ENCODE measurements around the gene TUBA4B. TPM values are rescaled to one million over a fixed set of nuclear protein-coding genes. Genes with fewer than 3 reads are reported as not detected.
"Not testable (repeated sequence)": the region's sequence is repeated elsewhere in the genome, so short reads cannot be mapped to it uniquely, and the experiment has no call there.

Gene TUBA4B
- total RNA-seq, 1 experiment from 2014 or later, result 0.28 TPM

DNA sequence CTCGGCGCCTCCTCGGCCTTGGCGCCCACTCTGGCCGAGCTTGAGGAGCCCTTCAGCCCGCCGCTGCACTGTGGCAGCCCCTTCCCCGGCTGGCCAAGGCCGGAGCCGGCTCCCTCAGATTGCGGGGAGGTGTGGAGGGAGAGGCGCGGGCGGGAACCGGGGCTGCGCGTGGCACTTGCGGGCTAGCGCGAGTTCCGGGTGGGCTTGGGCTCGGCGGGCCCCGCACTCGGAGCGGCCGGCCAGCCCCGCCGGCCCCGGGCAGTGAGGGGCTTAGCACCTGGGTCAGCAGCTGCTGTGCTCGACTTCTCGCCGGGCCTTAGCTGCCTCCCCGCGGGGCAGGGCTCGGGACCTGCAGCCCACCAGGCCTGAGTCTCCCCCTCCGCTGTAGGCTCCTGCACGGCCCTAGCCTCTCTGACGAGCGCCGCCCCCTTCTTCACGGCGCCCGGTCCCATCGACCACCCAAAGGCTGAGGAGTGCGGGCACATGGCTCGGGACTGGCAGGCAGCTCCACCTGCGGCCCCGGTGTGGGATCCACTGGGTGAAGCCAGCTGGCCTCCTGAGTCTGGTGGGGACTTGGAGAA is 59.7 kb downstream of the TUBA4B start:
- peaks cover 18% of the 10 kb centered on the region; the same call in 1 of the 2 replicates for H3K27me3 ChIP-seq (ENCODE audit: control insufficient read depth, insufficient read depth, low read length)
- H3K4me3 ChIP-seq (ENCODE audit: insufficient read depth, low read depth, low read length); DNase-seq; H3K36me3 ChIP-seq (replicated peaks; ENCODE audit: control insufficient read depth, insufficient read depth, low read length): not testable (repeated sequence)

- no peaks in the 10 kb centered on the region for H3K36me3 ChIP-seq (replicated peaks; ENCODE audit: control insufficient read depth, insufficient read depth, low read length)
- DNase-seq, result no peak
These were observed 61.9 kb downstream of the TUBA4B start for GRCh38 chr2:219314804-219315468.

More at GRCh38 chr2:219314804-219315468, 61.9 kb downstream of the TUBA4B start:
- Histone ChIP-seq H3K4me3 (ENCODE audit: insufficient read depth, low read depth, low read length) (no peak overlapping the region), H3K27me3 (ENCODE audit: control insufficient read depth, insufficient read depth, low read length) (peaks cover 4% of the 10 kb centered on the region; the same call in 1 of the 2 replicates)

Other genes starting within 250 kb of the TUBA4B start
- gene CFAP65, start 211.7 kb upstream of the TUBA4B start, total RNA-seq (2014; rRNA removed; shearing (Covaris generic)), result 0.11 TPM in 1 of 2 replicates, not detected in the other
- 1.1 TPM in 2 replicates for gene IHH, start 192.3 kb upstream of the TUBA4B start, total RNA-seq (2014; rRNA removed; shearing (Covaris generic))
- 22.0 and 22.7 TPM in 2 replicates for gene NHEJ1, start 92.4 kb upstream of the TUBA4B start, total RNA-seq (2014; rRNA removed; shearing (Covaris generic))
- gene SLC23A3, start 83.2 kb upstream of the TUBA4B start, total RNA-seq (2014; rRNA removed; shearing (Covaris generic)), result not detected in 2 replicates
- 27.7 and 33.2 TPM in 2 replicates for gene CNPPD1, start 76.3 kb upstream of the TUBA4B start, total RNA-seq (2014; rRNA removed; shearing (Covaris generic))
- 60.2 and 64.5 TPM in 2 replicates for gene RETREG2, start 75.0 kb upstream of the TUBA4B start, total RNA-seq (2014; rRNA removed; shearing (Covaris generic))
- 25.3 and 29.9 TPM in 2 replicates for gene ZFAND2B, start 46.5 kb upstream of the TUBA4B start, total RNA-seq (2014; rRNA removed; shearing (Covaris generic))
- 50.4 and 74.8 TPM in 2 replicates for gene ABCB6, start 34.3 kb upstream of the TUBA4B start, total RNA-seq (2014; rRNA removed; shearing (Covaris generic))
- 32.5 and 38.6 TPM in 2 replicates for gene ATG9A, start 23.6 kb upstream of the TUBA4B start, total RNA-seq (2014; rRNA removed; shearing (Covaris generic))
- gene ANKZF1, start 23.4 kb upstream of the TUBA4B start, total RNA-seq (2014; rRNA removed; shearing (Covaris generic)), result 56.9 and 63.4 TPM in 2 replicates
- gene GLB1L, start 7.8 kb upstream of the TUBA4B start, total RNA-seq (2014; rRNA removed; shearing (Covaris generic)), result 4.9 and 6.6 TPM in 2 replicates
- 26.2 and 38.6 TPM in 2 replicates for gene STK16, start 7.8 kb upstream of the TUBA4B start, total RNA-seq (2014; rRNA removed; shearing (Covaris generic))
- 20.3 and 43.9 TPM in 2 replicates for gene TUBA4A, start 675 bp downstream of the TUBA4B start, total RNA-seq (2014; rRNA removed; shearing (Covaris generic))
- gene DNAJB2, start 26.1 kb downstream of the TUBA4B start, total RNA-seq (2014; rRNA removed; shearing (Covaris generic)), result 29.1 and 38.6 TPM in 2 replicates
- gene PTPRN, start 56.2 kb downstream of the TUBA4B start, total RNA-seq (2014; rRNA removed; shearing (Covaris generic)), result 0.73 and 2.0 TPM in 2 replicates
- not detected in 2 replicates for gene RESP18, start 79.5 kb downstream of the TUBA4B start, total RNA-seq (2014; rRNA removed; shearing (Covaris generic))
- 44.8 and 55.5 TPM in 2 replicates for gene DNPEP, start 134.7 kb downstream of the TUBA4B start, total RNA-seq (2014; rRNA removed; shearing (Covaris generic))
- gene DES, start 165.1 kb downstream of the TUBA4B start, total RNA-seq (2014; rRNA removed; shearing (Covaris generic)), result 14.7 and 18.8 TPM in 2 replicates
- gene SPEG, start 181.6 kb downstream of the TUBA4B start, total RNA-seq (2014; rRNA removed; shearing (Covaris generic)), result 25.3 and 27.4 TPM in 2 replicates
- 53.4 and 71.7 TPM in 2 replicates for gene GMPPA, start 245.6 kb downstream of the TUBA4B start, total RNA-seq (2014; rRNA removed; shearing (Covaris generic))